Aorta (tissue), 5 donors: ENCODE measurements around the gene ADAM12. TPM values are rescaled to one million over a fixed set of nuclear protein-coding genes. Genes with fewer than 3 reads are reported as not detected.

Source experiments
- ATAC-seq: fragments of 200-7000 bp; cut with Tn5 transposase; one replicate; pipeline ENCODE4 v1.9.1; 2022; ENCODE audit warnings: moderate library complexity; ENCODE audit not compliant: low FRiP score
- DNase-seq, 2 donors: peaks; one replicate each; pipeline ENCODE4 v3.0.0-alpha.2; 2020
- H3K27ac ChIP-seq, 2 donors: one replicate each; pipeline ENCODE4 v1.5.1; 2013; ENCODE audit warnings: low read length in 2 of 2, mild to moderate bottlenecking in 2 of 2, moderate library complexity in 2 of 2, control low read depth in 1 of 2, inconsistent platforms in 1 of 2, low read depth in 1 of 2
- H3K27me3 ChIP-seq, 2 donors: one replicate each; pipeline ENCODE4 v1.6.1; 2013; ENCODE audit warnings: control low read depth in 1 of 2, low read length in 1 of 2, mild to moderate bottlenecking in 1 of 2, moderate library complexity in 1 of 2; ENCODE audit not compliant: insufficient read depth in 2 of 2, control insufficient read depth in 1 of 2
- H3K36me3 ChIP-seq, 2 donors: one replicate each; pipeline ENCODE4 v1.6.1; 2013; ENCODE audit warnings: control low read depth in 1 of 2, low read length in 1 of 2, mild to moderate bottlenecking in 1 of 2; ENCODE audit not compliant: insufficient read depth in 2 of 2, control insufficient read depth in 1 of 2
- H3K4me1 ChIP-seq, 2 donors: one replicate each; pipeline ENCODE4 v1.6.1; 2013; ENCODE audit warnings: low read length in 2 of 2, control low read depth in 1 of 2, mild to moderate bottlenecking in 1 of 2, moderate library complexity in 1 of 2; ENCODE audit not compliant: insufficient read depth in 2 of 2, control insufficient read depth in 1 of 2
- H3K4me3 ChIP-seq, 2 donors: one replicate each; pipeline ENCODE4 v1.5.1; 2013; ENCODE audit warnings: low read length in 2 of 2, control low read depth in 1 of 2, mild to moderate bottlenecking in 1 of 2
- H3K9me3 ChIP-seq: one replicate; pipeline ENCODE4 v1.6.1; 2013; ENCODE audit warnings: mild to moderate bottlenecking, low read length; ENCODE audit not compliant: control insufficient read depth
- WGBS, 2 donors: extraction: QIAGEN DNeasy Blood & Tissue Kit; methylation state at CpG; one replicate each; pipeline ENCODE4 v1.1.7; 2013; 5-methylcytosine and 5-hydroxymethylcytosine counted together
- intact Hi-C, 2 donors: fragments of 100-400 bp; cut with DNase I; formaldehyde crosslinking; loops; one replicate each; pipeline versions ENCODE4 v1.14.2 to v1.15.0; 2022
- polyA plus RNA-seq, 2 donors: library from polyadenylated mRNA; stranded (reverse); fragments of 200-250 nt; gene quantifications; one replicate each; pipeline ENCODE4 v1.2.3, GENCODE V29; 2013
- total RNA-seq, 2 donors: library from RNA; stranded (reverse); fragmentation: NEBNext Ultra II Directional; extraction: Animal tissue kit (Norgen Biotek cat#: 25700); gene quantifications; one replicate each; pipeline ENCODE4 v1.2.1, GENCODE V29; 2021
- donor health status: healthy with polysubstance abuse.
- donor health status: Bipolar disorder and iron deficiency.
- donor health status: DM: no; HTN: no; CAD: no.
- donor health status: DM: no; HTN: no; CAD: no.
- donor health status: DM: yes; HTN: yes; CAD: no.

The ADAM12 gene
- total and polyA plus RNA-seq, 4 donors = 0.13 to 9.4 (median 5.5) TPM; not detected in 1

DNA sequence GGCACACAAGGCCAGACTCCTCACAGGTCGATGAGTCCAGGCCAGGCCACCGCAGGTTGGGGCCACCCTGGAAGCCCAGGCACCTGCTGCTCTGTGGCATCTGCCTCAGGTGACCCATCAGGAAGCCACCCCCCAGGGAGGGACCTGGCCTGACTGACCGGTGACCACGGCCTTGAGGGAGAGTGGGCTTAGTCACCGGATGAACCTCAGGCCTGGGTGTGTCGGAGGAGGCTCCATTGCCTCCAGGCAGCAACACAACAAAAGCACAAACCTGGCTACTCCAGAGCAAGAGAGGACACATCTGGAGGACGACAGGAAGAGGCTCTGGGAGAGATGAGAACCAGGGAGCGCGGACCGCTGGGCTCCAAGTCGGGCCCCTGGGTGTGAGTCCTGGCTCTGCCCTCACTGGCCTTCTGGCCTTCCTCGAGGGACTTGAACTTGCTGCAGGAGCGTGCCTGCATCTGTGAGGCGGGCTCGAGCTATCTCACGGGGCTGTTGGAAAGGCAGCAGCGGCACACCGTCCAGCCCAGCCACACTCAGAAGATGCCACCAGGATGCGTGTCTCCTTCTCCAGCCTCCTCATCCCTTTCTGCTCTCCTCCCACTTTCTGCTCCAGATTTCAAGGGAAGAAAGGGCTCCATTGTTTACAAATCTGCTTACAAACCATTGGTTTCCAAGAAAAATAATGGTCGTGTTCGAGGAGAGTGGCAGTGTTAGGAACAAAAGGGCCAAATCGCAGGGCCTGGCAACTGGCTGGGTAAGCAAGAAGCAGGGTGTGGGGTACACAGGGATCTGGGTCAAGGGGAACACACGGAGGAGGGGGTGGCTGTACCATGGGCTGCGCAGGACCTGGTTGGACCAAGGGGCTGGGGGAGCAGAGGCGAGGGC lies 152.9 kb downstream of the ADAM12 start:
- ATAC-seq = no peak
- H3K4me3 ChIP-seq = no peak overlapping the region
- no peaks in the 10 kb centered on the region for H3K9me3 ChIP-seq
- no peak overlapping the region for H3K27ac ChIP-seq
- H3K4me1 ChIP-seq = no peaks in the 10 kb centered on the region
- no peaks in the 10 kb centered on the region for H3K27me3 ChIP-seq
- no peak for DNase-seq
- intact Hi-C loops = no loop called here
- no peaks in the 10 kb centered on the region for H3K36me3 ChIP-seq
- 83 to 88% methylated on average over 25 of the region's 25 CpGs for WGBS, 2 donors

DNA sequence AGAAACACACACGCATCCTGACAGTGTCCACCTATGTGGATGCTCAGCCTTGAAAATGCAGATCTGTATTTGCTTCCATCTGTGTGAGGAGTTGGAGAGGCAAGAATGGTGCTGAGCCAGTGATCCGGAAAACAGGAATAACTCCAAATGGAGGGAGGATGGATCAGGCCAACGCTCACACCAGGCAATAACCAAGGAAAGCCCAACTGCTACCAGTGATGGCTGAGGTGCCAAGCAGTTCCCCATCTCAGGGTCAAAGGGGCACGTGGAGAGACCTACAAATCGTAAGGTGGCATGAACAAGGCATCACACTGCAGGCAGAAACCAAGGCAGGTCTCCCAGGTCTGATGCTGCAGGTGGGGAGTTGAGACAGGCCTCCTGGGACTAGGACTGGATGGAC lies 153.6 kb downstream of the ADAM12 start:
- DNase-seq (no peak), ATAC-seq (no peak)
- Histone ChIP-seq H3K36me3 (no peaks in the 10 kb centered on the region), H3K27me3 (no peaks in the 10 kb centered on the region), H3K9me3 (no peaks in the 10 kb centered on the region), H3K4me3 (no peak overlapping the region), H3K4me1 (no peaks in the 10 kb centered on the region), H3K27ac (no peak overlapping the region)
- intact Hi-C loops = no loop called here
- WGBS, 2 donors = 91 to 96% methylated on average over 5 of the region's 5 CpGs

DNA sequence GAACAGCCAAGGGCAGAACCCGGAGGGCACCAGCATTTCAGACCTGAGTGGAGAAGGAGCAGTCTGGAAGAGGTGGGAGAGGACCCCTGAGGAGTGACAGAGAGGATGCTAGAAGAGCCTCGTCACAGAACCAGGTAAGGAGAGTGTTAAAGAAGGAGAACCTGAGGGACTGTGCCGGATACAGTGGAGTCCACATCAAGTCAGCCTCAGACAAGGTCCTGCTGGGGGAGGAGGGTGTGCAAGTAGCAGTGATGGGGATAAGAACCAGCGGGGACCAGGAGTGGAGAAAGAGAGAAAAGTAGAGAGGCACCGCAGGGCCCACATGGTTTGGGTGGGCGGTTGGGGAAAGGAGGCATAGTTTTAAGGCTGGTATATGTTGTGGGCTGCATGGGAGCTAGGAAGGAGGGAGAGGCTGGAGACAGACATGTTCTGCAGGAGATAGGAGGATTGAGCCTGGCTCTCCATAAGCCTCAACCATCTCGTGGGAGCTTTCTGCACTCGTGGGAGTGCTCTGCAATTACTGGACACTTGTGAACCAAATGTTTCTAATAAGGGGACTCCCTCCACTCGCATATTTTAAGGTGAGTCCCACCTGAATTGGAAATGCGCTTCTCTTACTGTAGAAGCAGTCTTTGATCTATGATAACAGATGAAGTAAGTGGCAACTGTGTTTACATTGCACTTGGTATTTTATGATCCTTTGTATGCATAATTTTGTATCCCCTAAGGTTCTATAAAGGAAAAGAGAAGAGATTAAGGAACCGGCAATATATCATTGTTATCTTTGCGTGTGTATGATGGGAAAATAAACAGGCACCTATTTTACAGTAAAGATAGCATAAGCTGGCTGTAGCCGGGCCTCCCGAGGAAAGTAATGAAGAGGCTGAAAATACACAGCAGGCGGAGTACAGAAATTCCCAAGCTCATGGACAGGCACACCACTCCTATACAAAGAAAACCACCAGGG lies 154.8 kb downstream of the ADAM12 start:
- Histone ChIP-seq H3K4me3 (no peak overlapping the region), H3K36me3 (no peaks in the 10 kb centered on the region), H3K27ac (no peak overlapping the region), H3K9me3 (no peaks in the 10 kb centered on the region), H3K4me1 (no peaks in the 10 kb centered on the region), H3K27me3 (no peaks in the 10 kb centered on the region)
- no peak for DNase-seq
- intact Hi-C loops = no loop called here
- no peak for ATAC-seq
- WGBS, 2 donors = 90 to 94% methylated on average over 15 of the region's 15 CpGs

DNA sequence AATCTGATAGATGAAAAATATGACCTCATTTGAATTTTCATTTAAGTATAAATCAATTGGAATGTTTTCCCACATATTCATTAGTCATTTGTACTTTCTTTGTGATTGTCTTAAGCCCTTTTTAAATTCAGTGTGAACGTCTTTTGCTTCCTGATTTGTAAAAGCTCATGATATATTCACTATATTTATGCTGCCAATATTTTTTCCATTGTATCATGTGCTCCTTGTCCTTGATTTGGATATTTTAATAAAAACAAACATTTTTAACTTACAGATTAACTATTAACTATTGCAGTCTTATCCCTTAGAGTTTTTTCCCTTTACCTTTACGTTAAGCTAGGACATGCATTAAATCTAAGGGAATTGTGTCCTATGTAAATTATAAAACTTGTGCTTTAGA lies 157.7 kb downstream of the ADAM12 start:
- DNase-seq = no peak
- no peak overlapping the region for H3K27ac ChIP-seq
- intact Hi-C loops = no loop called here
- no peaks in the 10 kb centered on the region for H3K27me3 ChIP-seq
- no peaks in the 10 kb centered on the region for H3K9me3 ChIP-seq
- WGBS, 2 donors = 82 to 83% methylated on average over 2 of the region's 2 CpGs
- H3K36me3 ChIP-seq = no peaks in the 10 kb centered on the region
- H3K4me3 ChIP-seq = no peak overlapping the region
- no peaks in the 10 kb centered on the region for H3K4me1 ChIP-seq
- no peak for ATAC-seq

DNA sequence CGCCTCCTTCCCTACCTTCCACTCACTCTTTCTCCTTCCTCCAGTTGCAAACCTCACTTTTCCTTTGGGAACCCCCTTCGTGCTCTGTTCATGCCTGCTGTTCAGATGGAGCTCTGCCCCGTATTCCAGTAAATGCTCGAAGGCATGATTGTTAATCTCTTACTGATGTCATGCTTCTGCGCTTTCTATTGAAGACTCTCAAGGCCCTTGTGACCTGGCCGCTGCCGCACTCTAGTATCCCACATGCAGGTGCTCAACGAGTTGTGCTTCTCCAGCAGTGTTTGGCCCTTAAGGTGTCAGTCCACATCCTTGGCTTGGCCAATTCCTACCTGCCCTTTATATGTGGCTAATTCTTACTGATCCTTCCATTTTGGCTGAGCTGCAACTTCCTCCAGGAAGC lies 158.6 kb downstream of the ADAM12 start:
- intact Hi-C loops = no loop called here

DNA sequence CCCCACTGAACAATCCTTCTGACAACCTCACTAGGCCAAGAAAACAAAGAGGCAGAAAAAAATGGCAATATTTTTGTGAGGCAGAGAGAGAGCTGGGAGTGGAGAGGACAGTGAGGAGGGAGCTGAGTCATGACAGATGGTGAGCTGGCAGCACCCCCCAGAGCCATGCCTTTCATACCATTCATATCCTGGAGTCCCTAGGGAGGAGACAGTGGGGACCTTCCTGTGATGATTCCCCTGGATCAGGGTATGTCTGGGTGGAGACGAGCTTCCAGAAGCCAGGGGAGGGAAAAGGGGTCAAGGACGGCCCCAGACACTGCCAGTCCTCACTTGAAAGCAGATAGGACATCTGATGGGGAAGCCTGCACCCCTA lies 160.5 kb downstream of the ADAM12 start:
- no peaks in the 10 kb centered on the region for H3K9me3 ChIP-seq
- intact Hi-C loops = no loop called here
- no peaks in the 10 kb centered on the region for H3K4me1 ChIP-seq
- DNase-seq (no peak), ATAC-seq (no peak)
- H3K4me3 ChIP-seq = no peak overlapping the region
- no peaks in the 10 kb centered on the region for H3K27me3 ChIP-seq
- no peak overlapping the region for H3K27ac ChIP-seq
- 89 to 91% methylated on average over 2 of the region's 2 CpGs for WGBS, 2 donors
- H3K36me3 ChIP-seq = no peaks in the 10 kb centered on the region

More for the DNA sequence above, 158.6 kb downstream of the ADAM12 start:
- ATAC-seq = no peak
- Histone ChIP-seq H3K27me3 (no peaks in the 10 kb centered on the region), H3K36me3 (no peaks in the 10 kb centered on the region), H3K4me1 (no peaks in the 10 kb centered on the region), H3K27ac (no peak overlapping the region), H3K9me3 (no peaks in the 10 kb centered on the region), H3K4me3 (no peak overlapping the region)
- DNase-seq = no peak
- WGBS, 2 donors = 83 to 90% methylated on average over 8 of the region's 8 CpGs

DNA sequence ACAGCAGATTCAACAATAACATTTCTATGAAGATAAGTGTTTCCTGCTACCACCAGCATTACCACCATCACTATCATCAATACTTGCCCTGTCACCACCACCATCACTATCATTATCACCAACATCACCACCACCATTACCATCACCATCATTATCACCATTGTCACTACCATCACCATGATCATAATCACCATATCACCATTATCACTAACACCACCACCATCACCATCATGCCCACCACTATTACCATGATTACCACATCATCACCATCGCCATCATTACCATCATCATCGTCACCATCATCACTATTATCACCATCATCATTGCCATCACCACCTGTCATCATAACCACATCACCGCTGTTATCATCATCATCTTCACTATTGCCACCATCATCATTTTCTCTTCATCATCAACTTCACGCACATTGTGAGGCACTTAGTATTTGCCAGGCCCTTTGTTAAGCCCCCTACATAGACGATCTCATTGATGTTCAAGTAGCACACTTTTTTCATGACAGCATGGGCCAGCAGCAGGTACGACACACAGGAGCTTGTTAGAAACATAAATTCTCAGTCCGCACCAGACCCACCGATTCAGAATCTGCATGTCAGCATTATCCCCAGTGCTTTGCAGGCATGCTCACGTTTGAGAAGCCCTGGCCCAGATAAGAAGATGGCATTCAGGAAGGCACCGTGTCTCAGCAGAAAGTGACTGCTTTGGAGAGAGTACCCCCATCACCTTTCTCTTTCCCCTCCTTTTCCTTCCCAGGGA lies 161.1 kb downstream of the ADAM12 start:
- Histone ChIP-seq H3K36me3 (no peaks in the 10 kb centered on the region), H3K27me3 (no peaks in the 10 kb centered on the region), H3K4me1 (no peaks in the 10 kb centered on the region), H3K4me3 (no peak overlapping the region), H3K9me3 (no peaks in the 10 kb centered on the region), H3K27ac (no peak overlapping the region)
- ATAC-seq (no peak), DNase-seq (no peak)
- WGBS, 2 donors = 93 to 94% methylated on average over 10 of the region's 10 CpGs
- intact Hi-C loops = no loop called here

DNA sequence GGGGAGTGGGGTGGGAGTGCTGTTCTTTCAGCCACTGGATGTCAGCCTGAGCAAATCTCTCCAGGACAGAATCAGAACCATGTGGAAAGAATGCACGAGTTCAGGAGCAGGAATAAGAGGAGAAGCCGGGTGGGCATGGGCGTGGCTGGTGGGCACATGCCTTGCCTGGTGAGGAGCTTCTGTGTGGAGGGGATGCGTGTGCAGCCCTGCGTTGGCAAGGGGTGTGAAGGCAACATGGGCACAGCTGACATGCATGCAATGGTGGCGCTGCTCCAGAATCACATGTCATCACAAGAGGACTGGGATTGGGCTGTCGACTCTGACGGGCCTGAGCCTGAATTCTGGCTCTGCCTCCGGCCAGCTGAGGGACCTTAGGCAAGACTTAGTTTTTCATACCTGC lies 162.1 kb downstream of the ADAM12 start:
- no peaks in the 10 kb centered on the region for H3K27me3 ChIP-seq
- H3K36me3 ChIP-seq = no peaks in the 10 kb centered on the region
- 88% methylated on average over 9 of the region's 9 CpGs for WGBS, 2 donors
- ATAC-seq = no peak
- DNase-seq = no peak
- no peak overlapping the region for H3K4me3 ChIP-seq
- intact Hi-C loops = no loop called here
- no peaks in the 10 kb centered on the region for H3K4me1 ChIP-seq
- H3K9me3 ChIP-seq = no peaks in the 10 kb centered on the region
- no peak overlapping the region for H3K27ac ChIP-seq
